ENCODE data around the gene MORN4.

DNA sequence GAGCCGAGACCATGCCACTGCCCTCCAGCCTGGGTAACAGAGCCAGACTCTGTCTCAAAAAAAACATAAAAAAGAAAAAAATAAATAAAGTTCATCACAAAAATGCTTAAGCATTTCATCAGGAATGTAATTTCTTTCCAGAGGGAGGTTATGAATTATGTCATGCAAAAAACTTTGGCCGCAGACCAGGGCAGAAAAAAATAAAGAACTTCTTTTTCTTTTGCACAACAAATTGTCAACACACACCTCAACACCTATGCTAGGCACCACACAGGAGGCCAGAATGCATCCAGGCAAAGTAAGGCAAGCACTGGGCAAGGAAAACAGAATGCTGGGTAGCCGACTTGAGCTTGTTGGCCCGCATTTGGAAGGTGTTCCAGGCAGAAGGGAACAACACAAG lies 39.9 kb downstream of the MORN4 start:
- TF ChIP-seq, protein P1, sequence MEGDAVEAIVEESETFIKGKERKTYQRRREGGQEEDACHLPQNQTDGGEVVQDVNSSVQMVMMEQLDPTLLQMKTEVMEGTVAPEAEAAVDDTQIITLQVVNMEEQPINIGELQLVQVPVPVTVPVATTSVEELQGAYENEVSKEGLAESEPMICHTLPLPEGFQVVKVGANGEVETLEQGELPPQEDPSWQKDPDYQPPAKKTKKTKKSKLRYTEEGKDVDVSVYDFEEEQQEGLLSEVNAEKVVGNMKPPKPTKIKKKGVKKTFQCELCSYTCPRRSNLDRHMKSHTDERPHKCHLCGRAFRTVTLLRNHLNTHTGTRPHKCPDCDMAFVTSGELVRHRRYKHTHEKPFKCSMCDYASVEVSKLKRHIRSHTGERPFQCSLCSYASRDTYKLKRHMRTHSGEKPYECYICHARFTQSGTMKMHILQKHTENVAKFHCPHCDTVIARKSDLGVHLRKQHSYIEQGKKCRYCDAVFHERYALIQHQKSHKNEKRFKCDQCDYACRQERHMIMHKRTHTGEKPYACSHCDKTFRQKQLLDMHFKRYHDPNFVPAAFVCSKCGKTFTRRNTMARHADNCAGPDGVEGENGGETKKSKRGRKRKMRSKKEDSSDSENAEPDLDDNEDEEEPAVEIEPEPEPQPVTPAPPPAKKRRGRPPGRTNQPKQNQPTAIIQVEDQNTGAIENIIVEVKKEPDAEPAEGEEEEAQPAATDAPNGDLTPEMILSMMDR (IDR thresholded peaks at IDR 0.05): no peak
- no peak for TF ChIP-seq POLR2A (IDR thresholded peaks at IDR 0.05)

Data from heart left ventricle (tissue), 13 donors.